NCI-H2227 (cell line): ENCODE measurements around the gene PPT2.
"Not testable (repeated sequence)": the region's sequence is repeated elsewhere in the genome, so short reads cannot be mapped to it uniquely, and the experiment has no call there.

Experiments used
- DNase-seq: peaks from one replicate; lab custom pipeline; 2025; ENCODE audit not compliant: unreplicated experiment; lab: John Stamatoyannopoulos, UW

PPT2 gene

DNA sequence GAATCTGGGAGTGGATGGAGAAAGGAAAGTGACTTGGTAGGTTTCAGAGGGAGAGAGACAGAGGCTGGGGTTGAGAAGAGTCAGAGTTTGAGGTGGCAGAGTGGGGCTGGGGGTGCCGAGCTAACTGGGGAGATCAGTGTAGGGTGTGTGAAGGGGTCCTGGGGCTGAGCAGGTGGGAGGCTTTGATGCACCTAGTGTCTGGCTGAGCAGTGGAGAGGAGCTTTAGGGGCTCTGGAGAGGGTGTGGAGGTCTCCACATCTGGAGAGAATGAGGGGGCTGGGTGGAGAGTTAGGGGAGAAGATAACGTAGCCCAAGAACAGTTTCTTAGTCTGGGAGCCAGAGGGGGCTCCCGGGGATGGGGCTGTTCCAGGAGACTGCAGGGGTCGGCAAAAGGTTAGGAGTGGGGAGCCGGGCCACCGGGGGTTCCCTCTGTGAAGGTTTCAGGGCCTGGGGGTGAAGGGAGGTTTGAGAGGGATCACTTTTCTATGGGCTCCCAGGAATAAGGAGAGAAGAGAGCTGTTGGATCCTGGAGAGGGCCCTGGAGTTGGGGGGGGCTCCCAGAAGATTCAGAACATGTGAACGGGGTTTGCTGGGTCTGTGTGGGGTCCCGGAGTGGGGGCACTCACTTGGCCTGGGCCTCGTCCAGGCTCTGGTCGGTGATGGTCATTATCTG is 35.3 kb downstream of the PPT2 start:
- DNase-seq: no peak

DNA sequence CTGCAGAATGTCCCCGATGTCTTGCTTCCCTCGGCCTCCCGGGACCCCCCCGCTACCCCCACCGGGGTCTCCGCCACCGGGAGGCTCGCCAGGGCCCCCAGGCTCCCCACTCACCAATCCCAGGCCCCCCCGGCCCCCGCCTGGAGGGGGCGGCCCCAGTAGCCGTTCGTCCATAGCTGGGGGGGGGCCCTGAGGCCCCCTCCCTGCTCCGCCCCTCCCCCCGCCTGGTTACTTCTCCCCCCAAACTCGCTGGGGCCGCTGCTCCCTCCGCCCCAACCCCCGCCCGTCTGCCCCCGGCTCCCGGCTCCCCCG is 35.8 kb downstream of the PPT2 start:
- no peak for DNase-seq

DNA sequence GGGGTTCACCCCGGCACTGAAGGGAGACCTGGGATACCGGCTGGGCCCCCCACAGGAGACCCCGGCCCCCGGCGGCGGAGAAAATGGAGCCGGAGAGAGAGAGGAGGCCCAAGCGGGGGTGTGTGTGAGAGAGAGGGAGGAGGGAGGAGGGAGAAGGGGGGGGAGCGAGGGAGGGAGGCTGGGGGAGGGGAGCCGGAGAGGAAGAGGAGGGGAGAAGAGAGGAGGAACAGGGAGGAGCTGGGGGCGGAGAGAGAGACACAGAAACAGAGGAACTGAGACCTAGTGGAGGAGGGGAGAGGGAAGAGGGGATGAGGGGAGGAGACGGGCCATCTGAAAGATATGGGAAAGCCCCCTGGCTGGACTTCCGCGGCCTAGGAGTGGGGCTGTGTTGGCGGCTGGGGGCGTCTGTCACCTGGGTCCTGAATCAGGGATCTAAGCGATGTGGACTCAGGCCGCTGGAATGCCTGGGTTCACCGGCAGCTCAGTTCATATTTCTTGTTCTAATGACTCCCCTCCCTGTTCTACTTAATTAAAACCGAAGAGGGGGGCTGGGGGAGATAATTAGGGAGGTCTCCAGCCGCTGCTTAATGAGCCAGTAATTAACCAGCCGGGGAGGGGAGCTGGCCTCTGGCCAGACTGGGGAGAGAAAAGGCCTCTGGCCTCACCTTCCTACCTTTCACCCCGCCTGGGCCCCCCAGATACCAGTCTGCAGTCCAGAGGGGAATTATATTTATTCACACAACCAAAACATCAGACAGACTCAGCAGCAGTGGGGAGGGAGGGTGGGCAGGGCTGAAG is 36.3 kb downstream of the PPT2 start, which contains the start of gene PBX2:
PBX2 (minus strand) TSS at position 149 of the 798 bp plus-strand sequence. CDS start 287 bp downstream, outside the sequence.
- DNase-seq: peak; percentile 78

DNA sequence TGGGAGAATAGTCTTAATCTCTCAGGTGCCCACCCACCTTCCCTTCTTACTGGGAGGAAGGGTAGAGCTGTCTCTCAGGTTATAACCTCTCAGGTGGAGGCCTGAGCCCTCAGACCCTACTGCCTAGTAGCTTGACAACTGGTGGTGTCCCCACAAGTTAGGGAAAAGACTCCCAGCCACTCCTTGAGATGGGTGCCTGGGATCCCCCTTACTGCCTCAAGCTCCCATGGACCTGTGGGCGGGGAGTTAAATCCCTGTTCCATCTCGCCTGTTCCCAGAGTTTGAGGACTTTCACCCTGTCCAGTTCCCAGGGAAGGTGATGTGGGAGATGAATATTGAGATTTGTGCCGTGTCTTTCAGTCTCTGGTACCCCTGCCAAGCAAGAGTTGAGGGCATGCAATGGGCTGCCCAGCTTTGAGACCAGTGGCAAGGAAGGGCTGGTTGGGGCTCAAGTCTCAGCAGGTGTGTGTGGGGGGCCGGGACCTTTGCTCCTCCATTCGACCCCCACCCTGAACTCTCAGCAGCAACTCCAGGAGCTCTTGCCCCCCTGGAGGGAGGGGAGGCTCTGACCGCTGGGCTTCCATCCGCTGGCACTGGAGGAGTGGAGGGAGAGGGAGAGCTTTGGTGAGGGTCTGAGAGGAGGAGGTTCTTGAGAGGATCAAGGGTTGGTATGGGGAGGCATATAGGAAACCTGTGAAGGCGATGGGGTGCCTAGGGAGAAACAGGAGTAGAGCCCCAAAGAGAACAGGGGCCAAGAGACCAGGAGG is 37.2 kb downstream of the PPT2 start:
- no peak for DNase-seq

DNA sequence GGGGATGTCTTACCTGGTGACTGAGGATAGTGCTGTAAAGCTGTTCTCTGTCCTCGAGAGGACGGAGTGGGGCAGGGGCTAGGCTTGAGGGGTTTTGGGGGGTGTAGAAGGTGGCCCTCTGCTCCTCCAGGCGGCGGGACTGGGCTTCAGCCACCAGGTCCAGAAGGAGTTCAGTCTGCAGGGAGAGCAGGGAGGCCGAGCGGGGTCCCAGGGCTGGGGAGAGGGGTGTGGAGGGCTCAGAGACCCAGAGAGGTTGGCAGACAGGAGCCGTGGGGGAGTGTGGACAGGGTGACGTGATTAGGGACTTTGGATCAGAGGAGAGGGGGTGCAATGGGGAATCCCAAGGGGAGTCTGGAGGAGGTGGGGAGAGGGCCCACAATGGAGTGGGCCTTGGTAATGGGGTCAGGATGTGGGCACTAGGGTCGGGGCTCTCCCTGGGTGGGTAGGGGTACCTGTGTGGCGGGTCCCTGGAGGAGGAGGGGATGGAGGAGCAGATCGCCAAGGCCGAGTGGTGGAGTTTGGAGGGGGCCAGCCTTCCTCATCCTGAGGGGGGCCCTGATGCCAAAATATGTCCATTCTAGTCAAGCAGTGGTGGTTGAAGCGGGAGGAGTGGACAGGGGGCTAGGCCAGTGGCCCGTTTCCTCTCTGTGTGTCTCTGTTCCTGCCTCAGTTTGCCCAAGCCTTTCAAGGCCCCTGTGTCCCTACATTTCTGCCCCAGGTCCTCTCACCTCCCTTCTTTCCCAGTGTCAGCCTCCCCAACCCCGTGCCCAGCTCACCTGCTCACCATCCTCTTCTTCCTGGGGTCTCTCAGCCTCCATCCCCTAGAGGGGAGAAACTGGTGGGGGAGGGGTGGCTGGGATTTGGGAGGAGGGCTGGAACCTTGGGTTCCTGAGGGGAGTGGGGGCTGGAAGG is 38.0 kb downstream of the PPT2 start:
- no peak for DNase-seq

DNA sequence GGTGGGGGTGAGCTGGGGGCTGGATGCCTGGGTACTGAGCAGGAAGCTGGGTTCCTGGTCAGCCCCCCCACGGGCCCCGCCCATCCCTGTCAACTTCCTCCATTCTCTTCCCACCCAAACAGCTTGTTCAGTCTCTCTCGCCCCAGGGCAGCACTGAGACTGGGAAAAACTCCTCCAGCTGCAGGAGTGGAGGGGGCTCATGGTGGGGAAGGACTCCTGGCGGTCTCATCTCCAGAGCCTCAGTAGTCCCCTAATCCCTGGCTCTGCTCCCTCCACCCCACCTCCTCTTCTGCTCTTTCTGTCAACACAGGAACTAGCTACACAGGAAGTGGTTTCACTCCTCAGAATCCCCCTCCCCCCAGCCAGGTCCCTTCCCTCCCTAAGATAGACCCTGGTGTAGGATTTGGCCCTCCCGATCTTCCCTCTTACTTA is 38.7 kb downstream of the PPT2 start, which contains the start of gene GPSM3:
GPSM3 (minus strand) TSS at position 36 of the 432 bp plus-strand sequence. CDS start 130 bp downstream, outside the sequence.
- no peak for DNase-seq

DNA sequence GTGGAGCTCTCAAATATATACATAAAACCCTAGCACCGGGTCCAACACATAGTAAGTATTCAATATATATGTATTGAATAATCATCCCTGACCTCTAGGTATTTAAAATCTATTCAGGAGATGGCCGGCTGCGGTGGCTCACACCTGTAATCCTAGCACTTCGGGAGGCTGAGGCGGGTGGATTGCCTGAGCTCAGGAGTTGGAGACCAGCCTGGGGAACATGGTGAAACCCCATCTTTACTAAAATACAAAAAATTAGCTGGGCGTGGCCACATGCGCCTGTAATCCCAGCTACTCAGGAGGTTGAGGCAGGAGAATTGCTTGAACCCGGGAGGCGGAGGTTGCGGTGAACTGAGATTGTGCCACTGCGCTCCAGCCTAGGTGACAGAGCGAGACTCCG is 39.2 kb downstream of the PPT2 start:
- DNase-seq: not testable (repeated sequence)

DNA sequence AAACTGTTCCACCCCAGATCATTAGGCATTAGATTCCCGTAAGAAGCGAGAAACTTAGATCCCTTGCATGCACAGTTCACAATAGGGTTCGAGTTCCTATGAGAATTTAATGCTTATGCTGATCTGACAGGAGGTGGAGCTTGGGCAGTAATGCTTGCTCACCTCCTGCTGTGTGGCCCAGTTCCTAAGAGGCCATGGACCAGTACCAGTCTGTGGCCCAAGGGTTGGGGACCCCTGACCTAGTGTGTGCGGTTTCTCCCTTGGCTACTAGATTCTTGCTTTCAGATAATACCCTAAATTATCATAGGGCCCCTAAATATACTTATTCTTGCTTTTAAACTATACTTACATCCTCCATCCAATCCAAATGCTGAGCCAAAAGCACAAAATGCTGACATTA is 40.4 kb downstream of the PPT2 start:
- DNase-seq: no peak

DNA sequence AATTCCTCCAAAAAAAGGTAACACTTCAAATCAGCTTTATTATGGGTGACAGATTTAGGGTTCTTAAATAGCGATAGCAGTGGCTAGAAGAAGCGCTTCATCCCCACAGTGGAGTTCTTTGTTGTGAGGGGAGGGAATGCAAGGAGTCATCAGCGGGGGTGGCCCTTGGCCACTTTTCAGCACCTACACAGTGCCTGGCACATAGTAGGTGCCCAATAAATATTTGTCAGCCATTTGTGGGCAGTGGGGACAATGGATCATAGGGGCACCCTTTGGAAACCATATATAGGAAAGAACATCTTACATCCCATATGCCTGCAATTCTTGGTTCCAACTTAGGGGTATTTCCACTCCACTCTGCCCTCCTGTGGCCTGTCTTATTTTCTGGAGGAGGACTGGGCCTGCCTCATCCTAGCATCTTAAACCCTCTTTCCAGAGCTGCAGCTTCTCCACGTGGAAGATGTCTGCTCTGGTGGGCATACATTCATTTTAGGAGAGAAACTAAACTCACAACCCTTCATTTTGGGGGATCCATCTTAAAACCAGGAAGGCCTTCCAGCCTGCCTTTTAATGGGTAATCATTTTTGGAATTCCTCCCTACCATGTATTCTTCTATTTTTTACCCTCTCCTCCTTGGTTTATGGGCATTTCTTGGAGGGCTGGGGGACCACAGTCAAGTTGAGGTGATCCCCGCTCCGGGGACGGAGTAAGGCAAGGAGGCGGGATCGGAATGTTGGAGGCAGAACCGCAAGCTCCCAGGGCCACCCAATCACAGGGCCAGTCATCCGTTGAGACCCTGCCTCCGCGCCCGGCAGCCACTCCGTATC is 41.1 kb downstream of the PPT2 start:
- peak; percentile 65 for DNase-seq

DNA sequence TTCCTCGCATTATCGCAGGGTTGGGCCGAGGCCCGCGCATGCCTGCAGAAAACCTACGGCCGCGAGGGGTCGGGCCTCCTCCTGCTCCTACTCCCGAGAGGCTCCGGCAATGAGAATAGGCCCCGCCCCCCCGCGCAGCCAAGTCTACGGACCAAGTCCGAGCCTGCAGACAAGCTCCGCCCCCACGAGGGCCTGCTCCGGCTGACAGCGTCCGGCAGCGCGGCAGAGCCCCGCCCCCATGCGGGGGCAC is 41.6 kb downstream of the PPT2 start:
- DNase-seq: peak; percentile 100

DNA sequence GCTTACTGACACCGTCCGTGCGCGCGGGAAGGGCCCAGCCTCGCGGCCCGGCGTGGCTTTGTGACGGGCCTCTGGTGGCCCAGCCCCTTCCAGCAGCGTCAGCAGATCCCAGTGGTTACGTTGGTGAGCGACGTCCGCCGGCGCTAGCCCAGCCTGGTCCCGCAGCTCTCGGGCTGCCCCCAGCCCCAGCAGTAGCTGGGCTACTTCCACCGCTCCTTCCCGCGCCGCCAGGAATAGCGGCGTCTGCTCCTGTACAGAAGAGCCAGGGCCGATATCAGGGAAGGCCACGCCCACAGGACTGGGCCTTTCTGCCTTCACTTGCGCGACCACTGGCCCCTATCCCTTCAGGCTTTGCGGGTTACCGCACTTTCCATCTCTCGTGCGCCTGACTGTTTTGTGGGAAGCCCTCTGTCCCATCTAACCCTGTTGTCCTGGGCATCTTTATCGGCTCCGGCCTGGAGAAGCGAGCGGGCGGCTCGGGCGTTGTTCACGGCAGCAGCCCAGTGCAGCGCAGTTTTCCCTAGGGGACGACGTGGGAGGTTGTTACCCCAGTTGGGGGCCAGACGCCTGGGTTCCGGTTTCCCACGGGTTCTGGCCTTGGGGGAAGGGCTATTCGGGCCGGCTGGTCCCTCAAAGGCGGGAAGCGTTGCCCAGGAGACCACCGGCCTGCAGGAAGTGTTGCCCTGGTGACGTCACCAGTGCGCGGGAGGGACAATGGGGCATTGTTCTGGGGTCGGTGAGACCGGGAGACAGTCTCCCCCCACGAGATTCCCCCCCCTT is 42.2 kb downstream of the PPT2 start:
- peak; percentile 97 for DNase-seq

DNA sequence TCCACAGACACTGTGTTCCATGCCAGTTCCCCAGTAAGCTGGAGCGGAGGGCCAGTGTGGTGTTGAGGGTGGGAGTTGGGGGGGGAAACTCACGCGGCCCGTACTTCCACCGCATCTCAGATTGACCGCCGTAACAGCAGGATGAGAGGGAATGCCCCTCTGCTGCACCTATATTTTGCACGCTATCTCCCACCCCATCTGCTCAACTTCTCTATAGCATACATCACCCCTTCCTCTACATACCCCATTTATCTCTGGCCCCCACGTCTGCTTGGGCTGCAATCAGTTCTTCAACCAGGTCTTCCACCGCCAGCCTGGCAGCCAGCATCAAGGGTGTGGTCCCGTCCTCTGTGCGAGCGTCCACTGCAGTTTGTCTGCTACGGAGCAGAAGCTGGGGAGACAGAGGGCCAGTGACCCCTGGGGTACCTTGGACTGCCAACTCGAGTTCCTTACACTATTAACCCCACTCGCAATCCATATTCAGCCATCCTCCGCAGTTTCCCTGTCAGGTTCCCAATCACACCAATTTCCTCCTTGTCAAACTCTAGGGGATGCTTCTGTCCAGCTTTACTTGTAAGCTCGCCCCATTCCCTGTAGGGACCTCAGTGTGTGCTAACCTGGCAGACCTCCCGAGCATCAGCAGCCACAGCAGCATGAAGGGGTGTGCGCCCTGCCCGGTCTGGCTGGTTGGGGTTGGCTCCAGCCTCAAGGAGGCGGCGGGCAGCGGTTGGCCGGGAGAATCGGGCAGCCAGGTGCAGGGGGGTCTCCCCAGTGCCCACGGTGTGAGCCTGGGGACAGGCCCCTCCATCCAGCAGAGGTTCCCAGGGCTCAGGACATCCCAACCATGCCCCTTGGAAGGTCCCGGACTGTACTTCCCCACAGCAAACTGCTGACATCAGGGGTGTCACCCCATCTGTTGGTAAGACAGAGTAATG is 43.0 kb downstream of the PPT2 start:
- peak; percentile 65 for DNase-seq

DNA sequence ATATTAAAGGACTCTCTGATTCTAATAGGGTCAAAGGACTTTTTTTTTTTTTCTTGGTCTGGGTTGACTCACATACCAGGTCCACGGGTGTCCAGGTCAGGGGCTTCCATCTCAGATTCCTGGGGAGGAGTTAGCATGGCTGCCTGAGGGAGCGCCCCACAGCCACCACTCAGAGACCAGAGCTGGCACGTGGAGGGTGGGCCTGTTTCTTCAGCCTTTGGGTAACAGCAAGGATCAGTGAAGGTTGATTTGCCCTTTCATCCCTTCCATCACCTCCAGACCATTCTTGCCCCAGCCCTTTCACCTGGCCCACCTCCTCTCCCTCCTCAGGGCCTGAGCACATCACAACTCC is 44.4 kb downstream of the PPT2 start:
- no peak for DNase-seq

DNA sequence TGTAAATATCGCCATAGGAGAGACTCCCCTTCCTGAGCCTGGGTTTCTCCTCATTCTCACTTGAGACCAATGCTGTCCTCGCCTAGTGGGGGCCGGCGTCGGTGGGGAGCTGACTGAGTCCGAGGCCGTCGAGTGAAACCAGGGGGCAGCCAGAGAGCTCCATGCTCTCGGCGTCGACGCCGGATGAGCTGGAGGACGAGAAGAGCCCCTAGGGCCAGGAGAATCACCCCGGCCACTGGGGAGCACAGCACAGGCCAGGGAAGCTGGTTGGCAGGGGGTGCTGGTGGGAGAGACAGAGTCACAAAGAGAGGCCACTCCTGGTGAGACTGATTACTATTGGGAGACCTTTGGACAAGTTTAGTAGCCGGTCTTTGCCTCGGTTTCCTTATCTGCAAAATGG is 44.9 kb downstream of the PPT2 start:
- DNase-seq: no peak

DNA sequence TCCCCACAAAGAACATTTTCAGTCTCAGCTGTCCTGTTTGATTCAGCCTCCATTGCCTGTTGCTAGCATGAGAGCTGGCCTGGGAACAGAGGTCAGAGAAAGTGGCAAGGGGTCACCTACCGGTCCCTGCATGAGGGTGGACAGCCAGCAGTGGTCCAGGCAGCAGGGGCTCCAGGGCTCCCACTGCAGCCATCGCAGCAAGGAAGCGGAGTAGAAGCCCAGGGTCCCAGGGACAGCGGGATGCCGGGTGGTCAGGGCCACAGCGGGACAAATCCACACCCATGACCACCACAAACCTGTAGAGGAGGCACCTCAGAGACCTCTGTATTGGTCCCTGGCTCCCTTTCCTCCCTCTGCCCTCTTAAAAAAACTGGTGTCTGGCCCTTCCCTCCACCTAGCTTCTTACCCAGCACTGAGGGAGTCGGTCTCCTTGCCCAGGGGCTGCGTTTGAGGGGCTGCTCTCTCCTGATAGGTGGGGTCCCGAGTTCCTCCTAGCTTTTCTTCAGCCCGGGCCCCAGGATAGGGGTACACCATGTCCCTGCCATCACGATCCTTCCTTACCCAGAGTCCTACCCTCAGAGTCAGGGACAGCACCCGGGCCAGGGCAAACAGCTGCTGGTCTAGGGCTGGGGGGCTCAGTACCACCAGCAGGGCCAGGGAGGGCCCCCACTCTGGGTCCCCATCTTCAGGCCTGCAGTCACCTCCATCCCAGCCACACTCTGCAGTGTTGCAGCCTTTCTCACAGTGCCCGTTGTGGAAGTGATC is 47.0 kb downstream of the PPT2 start:
- DNase-seq: no peak

DNA sequence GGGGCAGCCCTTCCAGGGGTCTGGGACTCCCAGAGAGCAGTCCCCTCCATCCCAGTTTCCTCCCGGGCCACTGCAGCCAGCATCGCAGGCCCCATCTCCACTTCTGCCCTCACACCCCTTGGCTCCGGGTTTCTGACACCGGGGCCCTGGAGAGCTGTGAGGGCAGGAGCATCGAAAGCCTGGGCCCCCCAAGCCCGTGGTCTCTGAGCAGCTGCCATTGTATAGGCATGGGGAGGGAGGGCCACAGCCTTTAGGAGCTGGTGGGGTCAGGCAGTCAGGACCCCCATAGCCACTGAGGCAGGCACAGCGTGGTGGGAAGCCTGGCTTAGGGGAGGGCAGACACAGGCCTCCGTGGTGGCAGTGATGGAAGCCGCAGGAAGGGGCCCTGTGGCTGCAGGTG is 48.2 kb downstream of the PPT2 start:
- no peak for DNase-seq

DNA sequence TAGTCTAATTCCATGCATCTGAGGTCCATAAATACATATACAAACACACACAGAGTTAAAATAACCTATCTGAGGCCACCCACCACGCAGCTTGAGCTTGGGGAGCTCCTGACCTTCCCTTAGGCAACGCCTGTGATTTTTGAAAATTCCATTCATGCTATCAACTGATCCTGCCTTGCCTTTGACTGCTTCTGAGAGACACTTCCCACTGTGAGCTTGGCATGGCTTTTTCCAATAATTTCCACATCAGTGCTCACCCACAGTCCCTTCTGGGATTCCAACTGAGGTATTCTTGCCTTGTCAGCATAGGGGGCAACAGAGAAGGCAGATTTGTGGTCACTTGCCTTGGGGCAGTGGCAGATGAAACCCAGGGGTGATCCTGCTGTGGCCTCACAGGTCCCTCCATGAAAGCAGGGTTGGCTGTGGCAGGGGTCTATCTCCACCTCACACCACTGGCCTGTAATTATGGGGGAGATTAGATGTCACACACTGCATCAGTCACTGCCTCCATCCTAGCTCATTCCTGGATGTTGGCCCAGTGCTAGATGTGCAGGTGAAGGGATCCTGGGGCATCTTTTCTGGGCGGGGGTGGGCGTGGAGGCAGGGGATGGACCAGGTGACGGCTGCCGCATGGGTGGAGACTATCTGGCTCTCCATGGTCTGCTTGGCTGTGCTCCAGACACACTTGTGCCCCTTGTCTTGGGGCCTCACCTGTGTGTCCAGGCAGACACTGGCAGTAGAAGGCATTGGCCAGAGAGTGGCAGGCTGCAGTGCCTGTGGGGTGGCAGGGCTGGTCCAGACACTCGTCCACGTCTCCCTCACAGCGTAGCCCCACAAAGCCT is 49.7 kb downstream of the PPT2 start:
- no peak for DNase-seq
